ENCODE results near the gene ARID1B. TPM values are rescaled to one million over a fixed set of nuclear protein-coding genes. Genes with fewer than 3 reads are reported as not detected.
A peak's percentile ranks its signal among the peaks of the same experiment; 100 is the strongest.

ARID1B gene
- total RNA-seq, 1 donor from 2014 or later: 101 TPM

- Mint-ChIP-seq H3K4me1 (peaks cover 38% of the 10 kb centered on the region), H3K27ac (ENCODE audit: unreplicated experiment) (no peak overlapping the region), H3K27me3 (ENCODE audit: low read depth) (no peaks in the 10 kb centered on the region), H3K36me3 (ENCODE audit: low read depth) (peaks cover 3% of the 10 kb centered on the region), H3K9me3 (no peaks in the 10 kb centered on the region), H3K4me3 (no peak overlapping the region)
- DNase-seq (ENCODE audit: low read depth, low spot score): no peak
- TF ChIP-seq CTCF (conservative IDR thresholded peaks at IDR 0.05): no peak
These were observed 194.1 kb downstream of the ARID1B start for GRCh38 chr6:156971153-156971885.

- Mint-ChIP-seq H3K36me3 (ENCODE audit: low read depth) (peaks cover 3% of the 10 kb centered on the region), H3K4me3 (no peak overlapping the region), H3K4me1 (peaks cover 43% of the 10 kb centered on the region), H3K27ac (ENCODE audit: unreplicated experiment) (no peak overlapping the region), H3K27me3 (ENCODE audit: low read depth) (no peaks in the 10 kb centered on the region), H3K9me3 (no peaks in the 10 kb centered on the region)
- no peak for TF ChIP-seq CTCF (conservative IDR thresholded peaks at IDR 0.05)
- DNase-seq (ENCODE audit: low read depth, low spot score): no peak
These were observed 195.0 kb downstream of the ARID1B start for GRCh38 chr6:156972145-156972544.

GRCh38 chr6:156974830-156975261 is 197.7 kb downstream of the ARID1B start:
- Mint-ChIP-seq H3K36me3 (ENCODE audit: low read depth) (peaks cover 3% of the 10 kb centered on the region), H3K27me3 (ENCODE audit: low read depth) (no peaks in the 10 kb centered on the region), H3K4me3 (no peak overlapping the region), H3K27ac (ENCODE audit: unreplicated experiment) (no peak overlapping the region), H3K4me1 (peaks cover 39% of the 10 kb centered on the region), H3K9me3 (no peaks in the 10 kb centered on the region)
- DNase-seq (ENCODE audit: low read depth, low spot score): no peak
- no peak for TF ChIP-seq CTCF (conservative IDR thresholded peaks at IDR 0.05)

- peaks cover 3% of the 10 kb centered on the region for H3K36me3 Mint-ChIP-seq (ENCODE audit: low read depth)
- no peak for DNase-seq (ENCODE audit: low read depth, low spot score)
- TF ChIP-seq CTCF (conservative IDR thresholded peaks at IDR 0.05): no peak
- H3K27ac Mint-ChIP-seq (ENCODE audit: unreplicated experiment): no peak overlapping the region
- no peaks in the 10 kb centered on the region for H3K27me3 Mint-ChIP-seq (ENCODE audit: low read depth)
- H3K4me1 Mint-ChIP-seq: peaks cover 42% of the 10 kb centered on the region
- H3K9me3 Mint-ChIP-seq: no peaks in the 10 kb centered on the region
- no peak overlapping the region for H3K4me3 Mint-ChIP-seq
These were observed 198.2 kb downstream of the ARID1B start for GRCh38 chr6:156975414-156975813.

GRCh38 chr6:156976216-156977127 is 199.3 kb downstream of the ARID1B start:
- no peaks in the 10 kb centered on the region for H3K9me3 Mint-ChIP-seq
- peaks cover 3% of the 10 kb centered on the region for H3K36me3 Mint-ChIP-seq (ENCODE audit: low read depth)
- no peak for TF ChIP-seq CTCF (conservative IDR thresholded peaks at IDR 0.05)
- DNase-seq (ENCODE audit: low read depth, low spot score): no peak
- peak overlapping the region; percentile 57 for H3K27ac Mint-ChIP-seq (ENCODE audit: unreplicated experiment)
- H3K27me3 Mint-ChIP-seq (ENCODE audit: low read depth): no peaks in the 10 kb centered on the region
- no peak overlapping the region for H3K4me3 Mint-ChIP-seq
- peaks cover 53% of the 10 kb centered on the region for H3K4me1 Mint-ChIP-seq

Data from neural crest cell (in vitro differentiated cells).